Stomach (tissue), 9 donors: ENCODE results near the gene NCAN. TPM values are rescaled to one million over a fixed set of nuclear protein-coding genes. Genes with fewer than 3 reads are reported as not detected.
"Not testable (repeated sequence)": the region's sequence is repeated elsewhere in the genome, so short reads cannot be mapped to it uniquely, and the experiment has no call there.

Source experiments
- DNase-seq, 2 donors: peaks; one replicate each; pipeline versions ENCODE4 v3.0.0 to v3.0.0-alpha.2; 2013 to 2019
- H3K27ac ChIP-seq, 5 donors: fragments of 200-600 bp in 4 of 5; sonication (generic) in 4 of 5; one replicate each; pipeline ENCODE4 v1.5.1; 2013 to 2019; ENCODE audit warnings: mild to moderate bottlenecking in 1 of 5, moderate library complexity in 1 of 5
- H3K27me3 ChIP-seq, 3 donors: fragments of 200-600 bp; sonication (generic); one replicate each; pipeline ENCODE4 v1.5.1; 2017 to 2019; ENCODE audit warnings: mixed run types in 1 of 3
- H3K36me3 ChIP-seq, 4 donors: fragments of 200-600 bp; sonication (generic); 1 replicate in 3 of 4; 2 replicates in 1 of 4; pipeline ENCODE4 v1.5.1; 2016 to 2019
- H3K4me1 ChIP-seq, 4 donors: fragments of 200-600 bp; sonication (generic); one replicate each; pipeline ENCODE4 v1.5.1; 2016 to 2019
- H3K4me3 ChIP-seq, 4 donors: fragments of 200-600 bp; sonication (generic) in 3 of 4; one replicate each; pipeline ENCODE4 v1.5.1; 2016 to 2019; ENCODE audit warnings: mild to moderate bottlenecking in 1 of 4
- H3K9me3 ChIP-seq, 4 donors: fragments of 200-600 bp; sonication (generic); one replicate each; pipeline ENCODE4 v1.5.1; 2016 to 2019
- CTCF ChIP-seq, 7 experiments: fragments of 450-650 bp in 4 of 7; fragments of 200-600 bp in 3 of 7; sonication (generic) in 3 of 7; IDR thresholded peaks; one replicate each; pipeline ENCODE4 v1.5.1; 2016 to 2019; ENCODE audit warnings: antibody characterized with exemption in 7 of 7, control low read depth in 2 of 7, mild to moderate bottlenecking in 1 of 7
- EP300 ChIP-seq: sonication (generic); formaldehyde crosslinking; IDR thresholded peaks from one replicate; pipeline ENCODE4 v1.6.1; 2017; ENCODE audit warnings: antibody characterized with exemption
- POLR2A ChIP-seq, 4 donors: fragments of 450-650 bp; IDR thresholded peaks; one replicate each; pipeline ENCODE4 v1.6.1; 2016; ENCODE audit warnings: antibody characterized with exemption in 4 of 4, control low read depth in 2 of 4, mild to moderate bottlenecking in 1 of 4, moderate library complexity in 1 of 4
- POLR2AphosphoS5 ChIP-seq, 3 donors: sonication (generic); formaldehyde crosslinking; IDR thresholded peaks; one replicate each; pipeline ENCODE4 v1.6.1; 2016; ENCODE audit warnings: antibody characterized with exemption in 3 of 3
- WGBS, 5 donors: extraction: QIAGEN DNeasy Blood & Tissue Kit in 3 of 5; methylation state at CpG; one replicate each; pipeline versions ENCODE4 v1.1.5 to v1.1.7; 2013 to 2018; 5-methylcytosine and 5-hydroxymethylcytosine counted together
- intact Hi-C: fragments of 100-400 bp; cut with DNase I; formaldehyde crosslinking; loops from one replicate; pipeline ENCODE4 v1.15.1; 2023; ENCODE audit warnings: low total_unique reads
- polyA plus RNA-seq, 3 donors: library from polyadenylated mRNA; stranded (reverse); fragments of 200-250 nt; gene quantifications; one replicate each; pipeline ENCODE4 v1.2.3, GENCODE V29; 2013
- total RNA-seq, 5 donors: library from RNA; depleted of rRNA; stranded (reverse); fragments of >200 nt; gene quantifications; one replicate each; pipeline versions ENCODE4 v1.1.0 to v1.2.3, GENCODE V29; 2014 to 2016
- donor health status: healthy with polysubstance abuse.
- donor health status: Bipolar disorder and iron deficiency.
- donor health status: healthy.

NCAN gene
- total and polyA plus RNA-seq, 8 donors = 0.05 to 1.7 (median 0.06) TPM; not detected in 5

GRCh38 chr19:19214892-19215291 is 3.1 kb downstream of the NCAN start:
- no peaks in the 10 kb centered on the region for H3K36me3 ChIP-seq
- H3K4me3 ChIP-seq = no peak overlapping the region
- no peak overlapping the region for H3K27ac ChIP-seq
- 2 to 7% (median 5%) methylated on average over 5 to 8 of the region's 8 CpGs for WGBS, 5 donors
- peaks cover 0 to 7% (median 0%) of the 10 kb centered on the region in 4 donors for H3K9me3 ChIP-seq
- no peak for TF ChIP-seq CTCF (IDR thresholded peaks at IDR 0.05)
- peak in 1 of 2 donors; percentile 85 for DNase-seq
- intact Hi-C loops = no loop called here
- H3K27me3 ChIP-seq = peaks cover 12 to 88% (median 61%) of the 10 kb centered on the region in 3 donors
- H3K4me1 ChIP-seq = peaks cover 0 to 4% (median 2%) of the 10 kb centered on the region in 4 donors

- intact Hi-C loops = no loop called here
- DNase-seq = no peak
- no peaks in the 10 kb centered on the region for H3K36me3 ChIP-seq
- WGBS, 5 donors = 72 to 77% (median 76%) methylated on average over 4 of the region's 4 CpGs
- H3K27me3 ChIP-seq = peaks cover 12 to 79% (median 58%) of the 10 kb centered on the region in 3 donors
- peaks cover 0 to 7% (median 0%) of the 10 kb centered on the region in 4 donors for H3K9me3 ChIP-seq
- H3K4me3 ChIP-seq = no peak overlapping the region
- peaks cover 0 to 4% (median 2%) of the 10 kb centered on the region in 4 donors for H3K4me1 ChIP-seq
- H3K27ac ChIP-seq = no peak overlapping the region
- no peak for TF ChIP-seq EP300
- no peak for TF ChIP-seq CTCF (IDR thresholded peaks at IDR 0.05)
- TF ChIP-seq POLR2AphosphoS5 (IDR thresholded peaks at IDR 0.05) = no peak
- no peak for TF ChIP-seq POLR2A (IDR thresholded peaks at IDR 0.05)
These were observed 4.0 kb downstream of the NCAN start for GRCh38 chr19:19215792-19216191.

GRCh38 chr19:19217099-19217498 is 5.3 kb downstream of the NCAN start:
- Histone ChIP-seq H3K4me3 (no peak overlapping the region), H3K27ac (no peak overlapping the region), H3K27me3 (peaks cover 4 to 68% (median 45%) of the 10 kb centered on the region in 3 donors), H3K9me3 (peaks cover 0 to 7% (median 0%) of the 10 kb centered on the region in 4 donors), H3K4me1 (peaks cover 0 to under 1% (median 0%) of the 10 kb centered on the region in 4 donors), H3K36me3 (no peaks in the 10 kb centered on the region)
- 49 to 67% (median 58%) methylated on average over 4 of the region's 4 CpGs for WGBS, 5 donors
- intact Hi-C loops = no loop called here
- no peak for TF ChIP-seq POLR2AphosphoS5 (IDR thresholded peaks at IDR 0.05)
- no peak for TF ChIP-seq CTCF (IDR thresholded peaks at IDR 0.05)
- TF ChIP-seq POLR2A (IDR thresholded peaks at IDR 0.05) = no peak
- TF ChIP-seq EP300 = no peak
- no peak for DNase-seq

GRCh38 chr19:19218911-19219310 is 7.2 kb downstream of the NCAN start:
- H3K36me3 ChIP-seq = no peaks in the 10 kb centered on the region
- no peak overlapping the region for H3K27ac ChIP-seq
- no peaks in the 10 kb centered on the region for H3K4me1 ChIP-seq
- intact Hi-C loops = no loop called here
- TF ChIP-seq POLR2A (IDR thresholded peaks at IDR 0.05) (no peak), EP300 (no peak), POLR2AphosphoS5 (IDR thresholded peaks at IDR 0.05) (no peak), CTCF (IDR thresholded peaks at IDR 0.05) (no peak)
- peaks cover 0 to 7% (median 0%) of the 10 kb centered on the region in 4 donors for H3K9me3 ChIP-seq
- H3K4me3 ChIP-seq = no peak overlapping the region
- no peak for DNase-seq
- peaks cover 0 to 66% (median 32%) of the 10 kb centered on the region in 3 donors for H3K27me3 ChIP-seq
- WGBS, 5 donors = 82 to 89% (median 88%) methylated on average over 18 to 21 of the region's 21 CpGs

- DNase-seq, H3K27ac ChIP-seq, H3K9me3 ChIP-seq, intact Hi-C loops, H3K4me3 ChIP-seq, H3K36me3 ChIP-seq: not testable (repeated sequence)
- H3K4me1 ChIP-seq = peaks cover 0 to 11% (median 11%) of the 10 kb centered on the region in 4 donors
- WGBS, 5 donors = 80 to 89% (median 82%) methylated on average over 8 of the region's 8 CpGs
- peaks cover 6 to 66% (median 34%) of the 10 kb centered on the region in 3 donors for H3K27me3 ChIP-seq
These were observed 9.2 kb downstream of the NCAN start for GRCh38 chr19:19221000-19221399.
